ENCODE results near the gene DYNLRB2.
A peak's percentile ranks its signal among the peaks of the same experiment; 100 is the strongest.

Gene DYNLRB2

DNA sequence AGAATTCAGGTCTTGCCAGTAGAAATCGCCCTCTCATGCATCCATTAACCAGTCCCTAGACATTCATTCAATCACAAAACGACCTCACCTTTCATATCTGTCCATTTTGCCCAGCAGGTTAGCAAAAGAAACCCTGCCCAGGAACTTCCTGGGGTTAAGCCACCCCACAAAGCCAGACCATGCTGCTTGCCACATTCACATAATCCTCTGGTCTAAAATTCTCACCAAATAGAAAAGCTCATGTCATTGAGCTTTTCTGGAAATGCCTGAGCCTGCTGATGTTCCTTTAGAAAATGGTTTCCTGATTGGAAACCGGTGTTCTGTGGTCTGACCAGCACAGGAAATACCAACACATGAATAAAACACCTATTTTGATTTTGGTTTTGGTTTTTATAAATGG, 21.6 kb upstream of the DYNLRB2 start:
- peak overlapping the region; percentile 84 for H3K27ac ChIP-seq (ENCODE audit: low read length)
- H3K4me1 ChIP-seq (ENCODE audit: low read length), result peaks cover 9% of the 10 kb centered on the region; the same call in 1 of the 2 replicates
- H3K9ac ChIP-seq (ENCODE audit: low read length), result peak overlapping the region; percentile 54
- H3K9me3 ChIP-seq (replicated peaks; ENCODE audit: insufficient read depth, low read length), result no peaks in the 10 kb centered on the region
- no peak for TF ChIP-seq EZH2 (optimal IDR thresholded peaks at IDR 0.05; ENCODE audit: low read depth, low read length)
- TF ChIP-seq, protein P1, sequence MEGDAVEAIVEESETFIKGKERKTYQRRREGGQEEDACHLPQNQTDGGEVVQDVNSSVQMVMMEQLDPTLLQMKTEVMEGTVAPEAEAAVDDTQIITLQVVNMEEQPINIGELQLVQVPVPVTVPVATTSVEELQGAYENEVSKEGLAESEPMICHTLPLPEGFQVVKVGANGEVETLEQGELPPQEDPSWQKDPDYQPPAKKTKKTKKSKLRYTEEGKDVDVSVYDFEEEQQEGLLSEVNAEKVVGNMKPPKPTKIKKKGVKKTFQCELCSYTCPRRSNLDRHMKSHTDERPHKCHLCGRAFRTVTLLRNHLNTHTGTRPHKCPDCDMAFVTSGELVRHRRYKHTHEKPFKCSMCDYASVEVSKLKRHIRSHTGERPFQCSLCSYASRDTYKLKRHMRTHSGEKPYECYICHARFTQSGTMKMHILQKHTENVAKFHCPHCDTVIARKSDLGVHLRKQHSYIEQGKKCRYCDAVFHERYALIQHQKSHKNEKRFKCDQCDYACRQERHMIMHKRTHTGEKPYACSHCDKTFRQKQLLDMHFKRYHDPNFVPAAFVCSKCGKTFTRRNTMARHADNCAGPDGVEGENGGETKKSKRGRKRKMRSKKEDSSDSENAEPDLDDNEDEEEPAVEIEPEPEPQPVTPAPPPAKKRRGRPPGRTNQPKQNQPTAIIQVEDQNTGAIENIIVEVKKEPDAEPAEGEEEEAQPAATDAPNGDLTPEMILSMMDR (IDR thresholded peaks at IDR 0.05; ENCODE audit: low read length), result no peak
- no peak for TF ChIP-seq EZH2phosphoT487 (IDR thresholded peaks at IDR 0.05; ENCODE audit: low read length)
- peaks cover 9% of the 10 kb centered on the region; the same call in 1 of the 2 replicates for H3F3A ChIP-seq (ENCODE audit: insufficient read depth, low read length)
- H3K4me3 ChIP-seq (ENCODE audit: low read length), result peak overlapping the region; percentile 46
- no peaks in the 10 kb centered on the region for H3K27me3 ChIP-seq (replicated peaks; ENCODE audit: insufficient read depth, low read length)
- peak overlapping the region; percentile 68 for H3K4me2 ChIP-seq (ENCODE audit: low read depth, low read length)
- H3K36me3 ChIP-seq (replicated peaks; ENCODE audit: insufficient read depth, low read length), result no peaks in the 10 kb centered on the region
- no peaks in the 10 kb centered on the region for H3K9me2 ChIP-seq (replicated peaks; ENCODE audit: insufficient read depth, low read length)
- H4K20me1 ChIP-seq (ENCODE audit: insufficient read depth, low read length), result no peaks in the 10 kb centered on the region
- no peaks in the 10 kb centered on the region for H3K79me2 ChIP-seq (ENCODE audit: low read length)
- peak overlapping the region; percentile 52 for H2AFZ ChIP-seq (ENCODE audit: low read length)
- peak; percentile 36 for DNase-seq

DNA sequence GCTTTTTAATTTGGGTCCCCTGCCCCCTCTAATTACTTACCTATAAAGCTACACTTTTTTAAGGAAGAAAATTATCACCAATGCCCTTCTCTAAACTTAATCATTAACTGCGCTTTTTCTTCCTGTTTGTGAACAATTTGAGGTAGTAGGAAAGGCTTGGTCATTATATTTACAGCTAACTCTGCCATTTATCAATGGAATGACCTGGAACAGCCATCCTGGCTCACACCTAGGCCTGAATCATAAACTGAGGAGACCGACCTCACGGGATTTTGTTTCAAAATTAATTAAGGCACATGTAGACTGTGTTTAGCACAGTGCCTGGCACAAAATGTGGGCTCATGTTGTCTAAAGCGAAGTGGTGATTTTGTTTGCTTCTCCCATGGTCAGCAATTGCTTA, 15.4 kb upstream of the DYNLRB2 start:
- no peaks in the 10 kb centered on the region for H3K27me3 ChIP-seq (replicated peaks; ENCODE audit: insufficient read depth, low read length)
- H2AFZ ChIP-seq (ENCODE audit: low read length), result no peak overlapping the region
- TF ChIP-seq, protein P1 (IDR thresholded peaks at IDR 0.05; ENCODE audit: low read length), result no peak
- TF ChIP-seq EZH2phosphoT487 (IDR thresholded peaks at IDR 0.05; ENCODE audit: low read length) (no peak), EZH2 (optimal IDR thresholded peaks at IDR 0.05; ENCODE audit: low read depth, low read length) (no peak)
- no peaks in the 10 kb centered on the region for H3K9me2 ChIP-seq (replicated peaks; ENCODE audit: insufficient read depth, low read length)
- no peaks in the 10 kb centered on the region for H4K20me1 ChIP-seq (ENCODE audit: insufficient read depth, low read length)
- H3K4me1 ChIP-seq (ENCODE audit: low read length), result peaks cover 6% of the 10 kb centered on the region; the same call in 1 of the 2 replicates
- DNase-seq, result no peak
- no peaks in the 10 kb centered on the region for H3F3A ChIP-seq (ENCODE audit: insufficient read depth, low read length)
- no peak overlapping the region for H3K4me3 ChIP-seq (ENCODE audit: low read length)
- H3K79me2 ChIP-seq (ENCODE audit: low read length), result no peaks in the 10 kb centered on the region
- H3K9ac ChIP-seq (ENCODE audit: low read length), result no peak overlapping the region
- H3K4me2 ChIP-seq (ENCODE audit: low read depth, low read length), result no peak overlapping the region
- H3K9me3 ChIP-seq (replicated peaks; ENCODE audit: insufficient read depth, low read length), result no peaks in the 10 kb centered on the region
- no peak overlapping the region for H3K27ac ChIP-seq (ENCODE audit: low read length)
- no peaks in the 10 kb centered on the region for H3K36me3 ChIP-seq (replicated peaks; ENCODE audit: insufficient read depth, low read length)

DNA sequence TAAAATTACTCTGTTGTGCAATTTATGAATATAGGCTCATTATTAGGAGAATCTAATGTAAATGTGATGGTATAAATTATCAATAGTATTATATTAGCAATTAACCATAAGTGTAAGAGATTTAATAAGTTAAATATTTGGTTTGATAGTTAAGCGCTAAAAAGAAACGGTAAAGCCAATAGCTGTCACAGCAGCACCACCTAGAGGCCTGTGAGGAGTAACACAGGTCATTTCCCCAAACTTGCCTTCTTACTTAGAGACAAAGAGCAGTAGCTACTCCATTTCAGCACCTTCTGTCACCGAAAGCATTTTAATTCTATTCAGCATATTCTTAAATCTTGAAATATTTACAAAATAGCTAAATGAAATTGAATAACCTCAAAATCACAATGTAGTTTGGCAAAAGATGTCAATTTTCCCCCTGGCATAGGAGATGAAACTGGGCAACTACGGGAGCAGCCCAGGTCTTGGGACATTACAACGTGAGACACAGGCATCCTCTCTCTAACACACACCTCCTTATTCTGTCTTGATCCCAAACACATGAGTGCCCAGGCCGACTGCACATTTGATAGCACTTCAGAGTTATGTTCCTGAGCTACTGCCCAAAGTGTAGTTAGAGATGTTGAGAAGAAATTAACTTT, 14.3 kb upstream of the DYNLRB2 start:
- H3K27ac ChIP-seq (ENCODE audit: low read length), result no peak overlapping the region
- TF ChIP-seq, protein P1 (IDR thresholded peaks at IDR 0.05; ENCODE audit: low read length), result peak; percentile 57
- no peak for TF ChIP-seq EZH2phosphoT487 (IDR thresholded peaks at IDR 0.05; ENCODE audit: low read length)
- no peak for TF ChIP-seq EZH2 (optimal IDR thresholded peaks at IDR 0.05; ENCODE audit: low read depth, low read length)
- no peak overlapping the region for H3K9ac ChIP-seq (ENCODE audit: low read length)
- H3K36me3 ChIP-seq (replicated peaks; ENCODE audit: insufficient read depth, low read length), result no peaks in the 10 kb centered on the region
- peak overlapping the region; percentile 49; the same call in 1 of the 2 replicates for H3K4me2 ChIP-seq (ENCODE audit: low read depth, low read length)
- no peaks in the 10 kb centered on the region for H3K79me2 ChIP-seq (ENCODE audit: low read length)
- DNase-seq, result peak; percentile 66
- no peaks in the 10 kb centered on the region for H4K20me1 ChIP-seq (ENCODE audit: insufficient read depth, low read length)
- 0 out of 2 replicates have a peak overlapping the region, but pooled peaks have one; percentile 23 for H2AFZ ChIP-seq (ENCODE audit: low read length)
- H3K4me3 ChIP-seq (ENCODE audit: low read length), result no peak overlapping the region
- H3F3A ChIP-seq (ENCODE audit: insufficient read depth, low read length), result no peaks in the 10 kb centered on the region
- peaks cover 6% of the 10 kb centered on the region; the same call in 1 of the 2 replicates for H3K4me1 ChIP-seq (ENCODE audit: low read length)
- no peaks in the 10 kb centered on the region for H3K27me3 ChIP-seq (replicated peaks; ENCODE audit: insufficient read depth, low read length)
- no peaks in the 10 kb centered on the region for H3K9me2 ChIP-seq (replicated peaks; ENCODE audit: insufficient read depth, low read length)
- no peaks in the 10 kb centered on the region for H3K9me3 ChIP-seq (replicated peaks; ENCODE audit: insufficient read depth, low read length)
